HepG2 (cell line): ENCODE data around the gene HACD2. TPM values are rescaled to one million over a fixed set of nuclear protein-coding genes. Genes with fewer than 3 reads are reported as not detected.
A peak's percentile ranks its signal among the peaks of the same experiment; 100 is the strongest.
"Not testable (repeated sequence)": the region's sequence is repeated elsewhere in the genome, so short reads cannot be mapped to it uniquely, and the experiment has no call there.

Source experiments
- ATAC-seq: fragments of 200-7000 bp; cut with Tn5 transposase; 3 replicates; pipeline ENCODE4 v1.9.1; 2020; ENCODE audit warnings: mild to moderate bottlenecking, moderate library complexity
- BruUV-seq: library from RNA; stranded (reverse); fragments of 400-500 nt; replicated peaks from 2 replicates; lab custom pipeline; 2021; lab: Mats Ljungman, UMichigan
- CTCF ChIA-PET: fragments of 300-600 bp; formaldehyde crosslinking; extraction: SDS; loops from one replicate; lab custom pipeline; 2021; ENCODE audit warnings: low total read pairs, inconsistent platforms, low intra/inter-chr PET ratio; lab: Yijun Ruan, JAX
- POLR2A ChIA-PET: fragments of 350-600 bp; sonication (Branson Sonifier 250); formaldehyde crosslinking; loops from one replicate; lab custom pipeline; 2020; ENCODE audit warnings: antibody characterized with exemption, inconsistent platforms; lab: Yijun Ruan, JAX
- DNase-seq: peaks from one replicate; pipeline ENCODE4 v3.0.0-alpha.2; 2015; ENCODE audit warnings: low spot score
- FAIRE-seq: peaks from 3 replicates; lab custom pipeline; 2011; peaks lifted over from hg19 to GRCh38; lab: Jason Lieb, UNC
- H2AFZ ChIP-seq: one replicate; pipeline ENCODE4 v1.6.1; 2011; ENCODE audit warnings: low read length, inconsistent platforms
- H3K27ac ChIP-seq: fragments of 300-600 bp; 3 replicates; pipeline ENCODE4 v1.8.0; 2011; ENCODE audit warnings: mixed run types, mild to moderate bottlenecking, mixed read lengths, low read length, inconsistent platforms; ENCODE audit not compliant: insufficient read depth; ENCODE audit errors: extremely low read length
- H3K27me3 ChIP-seq, 2 experiments: fragments of 200-600 bp in 1 of 2; 2 replicates in 1 of 2; 3 replicates in 1 of 2; pipeline versions ENCODE4 v1.6.0 to v1.8.0; 2011; ENCODE audit warnings: low read length in 2 of 2, mild to moderate bottlenecking in 2 of 2, moderate library complexity in 2 of 2, inconsistent platforms in 1 of 2; ENCODE audit not compliant: insufficient read depth in 2 of 2, control insufficient read depth in 1 of 2
- H3K36me3 ChIP-seq, 2 experiments: fragments of 200-600 bp in 1 of 2; replicated peaks in 1 of 2; 2 replicates in 1 of 2; 3 replicates in 1 of 2; pipeline versions ENCODE4 v1.5.1 to v1.8.0; 2011; ENCODE audit warnings: low read length in 2 of 2, inconsistent platforms in 1 of 2; ENCODE audit not compliant: insufficient read depth in 2 of 2, control insufficient read depth in 1 of 2
- H3K4me1 ChIP-seq: 2 replicates; pipeline ENCODE4 v1.5.1; 2012; ENCODE audit warnings: low read length, inconsistent platforms; ENCODE audit not compliant: insufficient read depth
- H3K4me2 ChIP-seq: 2 replicates; pipeline ENCODE4 v1.6.0; 2011; ENCODE audit warnings: low read depth, low read length, inconsistent platforms
- H3K4me3 ChIP-seq, 3 experiments: fragments of 200-600 bp in 1 of 3; sonication (generic), shearing (Covaris generic) in 1 of 3; replicated peaks in 1 of 3; 2 replicates each; pipeline ENCODE4 v1.5.1; 2011 to 2016; ENCODE audit warnings: low read length in 3 of 3, inconsistent platforms in 2 of 3, low read depth in 2 of 3, mild to moderate bottlenecking in 2 of 3, control low read depth in 1 of 3, mixed read lengths in 1 of 3; ENCODE audit not compliant: insufficient read depth in 1 of 3
- H3K79me2 ChIP-seq: one replicate; pipeline ENCODE4 v1.6.1; 2011; ENCODE audit warnings: low read length, inconsistent platforms; ENCODE audit not compliant: insufficient read depth
- H3K9ac ChIP-seq: 2 replicates; pipeline ENCODE4 v1.6.0; 2011; ENCODE audit warnings: mild to moderate bottlenecking, low read depth, low read length, inconsistent platforms; ENCODE audit not compliant: insufficient read depth
- H3K9me3 ChIP-seq: 2 replicates; pipeline ENCODE4 v1.5.1; 2012; ENCODE audit warnings: mild to moderate bottlenecking, low read length
- H4K20me1 ChIP-seq: 2 replicates; pipeline ENCODE4 v1.6.0; 2011; ENCODE audit warnings: inconsistent platforms, mild to moderate bottlenecking, low read length, moderate library complexity; ENCODE audit not compliant: insufficient read depth
- PRDM15 ChIP-seq: sonication (generic); formaldehyde crosslinking; IDR thresholded peaks from 2 replicates; pipeline ENCODE4 v1.4.0; 2020; ENCODE audit warnings: missing genetic modification reagents
- ZNF275 ChIP-seq: sonication (generic); formaldehyde crosslinking; IDR thresholded peaks from 2 replicates; pipeline ENCODE4 v1.8.0; 2022; ENCODE audit warnings: missing genetic modification reagents, mild to moderate bottlenecking, inconsistent platforms, borderline replicate concordance
- ZNF331 ChIP-seq: sonication (generic); formaldehyde crosslinking; IDR thresholded peaks from 2 replicates; pipeline ENCODE4 v1.4.0; 2020; ENCODE audit warnings: missing genetic modification reagents
- in situ Hi-C: cut with HindIII; loops from 2 replicates; pipeline ENCODE4 v1.10.0; 2017; ENCODE audit warnings: low pct_unique_long_range_greater_than_20kb; ENCODE audit not compliant: extremely low pct_ligation_motif_present
- intact Hi-C: fragments of 100-400 bp; cut with micrococcal nuclease; formaldehyde crosslinking; loops from one replicate; pipeline ENCODE4 v1.10.0; 2022; ENCODE audit not compliant: unreplicated experiment
- polyA plus RNA-seq, 8 experiments: library from polyadenylated mRNA; depleted of rRNA in 3 of 8; stranded (reverse) in 7 of 8; unstranded in 1 of 8; fragments of >200 nt; fragmentation: Illumina TruSeq in 4 of 8; extraction: Trizol in 4 of 8; gene quantifications; 2 replicates each; pipeline versions ENCODE4 v1.2.1 to v1.2.3, GENCODE V29; 2011 to 2016; ENCODE audit warnings: low read depth in 4 of 8, missing spikeins in 1 of 8, mixed read lengths in 1 of 8; ENCODE audit not compliant: insufficient read depth in 1 of 8
- total RNA-seq, 5 experiments: library from RNA; depleted of rRNA; stranded (reverse); fragments of >200 nt; fragmentation: Illumina TruSeq; extraction: Trizol; gene quantifications; 2 replicates each; pipeline ENCODE4 v1.2.3, GENCODE V29; 2016; ENCODE audit warnings: low read depth in 1 of 5

The HACD2 gene
- total and polyA plus RNA-seq, 2 of the 13 experiments (the other 11 are each of a cell fraction or from before 2014, with no cell fraction given), result 47.0 to 50.4 TPM

- TF ChIP-seq ZNF275 (CRISPR knock-in tag) (no peak), PRDM15 (CRISPR knock-in tag) (peak; percentile 48; the same call in 1 of the 2 replicates), ZNF331 (no peak)
Observed at GRCh38 chr3:123602325-123602724, 17.5 kb upstream of the HACD2 start (continued).

GRCh38 chr3:123600863-123601262 lies 16.0 kb upstream of the HACD2 start:
- H3K9ac ChIP-seq, H3K27me3 ChIP-seq, BruUV-seq, H3K79me2 ChIP-seq, CTCF ChIA-PET, intact Hi-C loops, ATAC-seq, DNase-seq, H4K20me1 ChIP-seq, H3K27ac ChIP-seq, H3K36me3 ChIP-seq, FAIRE-seq, H3K4me2 ChIP-seq, in situ Hi-C loops, H3K9me3 ChIP-seq, H2AFZ ChIP-seq, H3K4me3 ChIP-seq: not testable (repeated sequence)
- POLR2A ChIA-PET, result interaction anchor here (3.1 kb wide), 1 partner anchor 16 kb away, joined by 27 read pairs; the partner anchor contains the start of gene HACD2
- H3K4me1 ChIP-seq, result peaks cover 68% of the 10 kb centered on the region
